Prostate gland (tissue), 2 donors: ENCODE measurements around the gene OR4D2.

ENCODE experiments used
- CTCF ChIP-seq, 4 experiments: fragments of 200-600 bp in 2 of 4; fragments of 450-650 bp in 2 of 4; sonication (generic) in 2 of 4; IDR thresholded peaks; 1 replicate in 3 of 4; 2 replicates in 1 of 4; pipeline ENCODE4 v1.5.1; 2016 to 2019; ENCODE audit warnings: antibody characterized with exemption in 4 of 4, mild to moderate bottlenecking in 2 of 4, moderate library complexity in 2 of 4
- POLR2A ChIP-seq: fragments of 450-650 bp; IDR thresholded peaks from one replicate; pipeline ENCODE4 v1.6.1; 2016; ENCODE audit warnings: antibody characterized with exemption, mild to moderate bottlenecking
- POLR2AphosphoS5 ChIP-seq: sonication (generic); formaldehyde crosslinking; IDR thresholded peaks from one replicate; pipeline ENCODE4 v1.6.1; 2017; ENCODE audit warnings: antibody characterized with exemption

- TF ChIP-seq CTCF (IDR thresholded peaks at IDR 0.05) (no peak), POLR2AphosphoS5 (no peak), POLR2A (no peak)
Measured at GRCh38 chr17:58184986-58185761, 18.4 kb downstream of the OR4D2 start.
